ENCODE measurements around the gene CUBN. TPM values are rescaled to one million over a fixed set of nuclear protein-coding genes. Genes with fewer than 3 reads are reported as not detected.

The CUBN gene
- total and polyA plus RNA-seq, 10 of the 15 experiments (the other 5 are each of a cell fraction or from before 2014, with no cell fraction given), result under 0.01 to 0.14 (median 0.02) TPM; not detected in 6

GRCh38 chr10:17166699-17167098 is 37.1 kb upstream of the CUBN start:
- TF ChIP-seq POLR2A (IDR thresholded peaks at IDR 0.05; ENCODE audit: low read depth, low read length), result no peak
- no peak for TF ChIP-seq ZNF24 (IDR thresholded peaks at IDR 0.05)
- no peak for TF ChIP-seq MEF2A (IDR thresholded peaks at IDR 0.05; ENCODE audit: insufficient read depth, low read depth, low read length)
- no peak for TF ChIP-seq E2F8 (IDR thresholded peaks at IDR 0.05; ENCODE audit: low read depth, partially characterized antibody)
- no peak for TF ChIP-seq TCF3 (IDR thresholded peaks at IDR 0.05; ENCODE audit: borderline replicate concordance, insufficient read depth, low read depth, low read length)
- no peak for TF ChIP-seq TCF12 (IDR thresholded peaks at IDR 0.05; ENCODE audit: low read depth, low read length)
- no peak for TF ChIP-seq SMC3 (IDR thresholded peaks at IDR 0.05; ENCODE audit: borderline replicate concordance, low read length)
- no peak for TF ChIP-seq TARDBP (IDR thresholded peaks at IDR 0.05; ENCODE audit: borderline replicate concordance)
- TF ChIP-seq SUPT20H (IDR thresholded peaks at IDR 0.05; ENCODE audit: borderline replicate concordance, control insufficient read depth, low read depth, low read length), result no peak
- TF ChIP-seq MAX (IDR thresholded peaks at IDR 0.05; ENCODE audit: low read depth, low read length), result no peak
- TF ChIP-seq STAT3 (IDR thresholded peaks at IDR 0.05; ENCODE audit: low read depth, low read length), result no peak
- no peak for TF ChIP-seq CHD2 (IDR thresholded peaks at IDR 0.05; ENCODE audit: borderline replicate concordance, low read depth, low read length)
- no peak for TF ChIP-seq MEF2B (IDR thresholded peaks at IDR 0.05; ENCODE audit: partially characterized antibody, poor library complexity, severe bottlenecking)
- TF ChIP-seq MTA2 (IDR thresholded peaks at IDR 0.05; ENCODE audit: low read depth), result no peak
- TF ChIP-seq CHD1 (IDR thresholded peaks at IDR 0.05; ENCODE audit: low read depth, low read length), result no peak
- TF ChIP-seq SREBF2 (IDR thresholded peaks at IDR 0.05; ENCODE audit: low read length), result no peak
- Histone ChIP-seq H2AFZ (ENCODE audit: control insufficient read depth, low read depth, low read length) (no peak overlapping the region), H3K4me2 (ENCODE audit: control insufficient read depth, insufficient read depth) (no peak overlapping the region), H3K9me3 (replicated peaks; ENCODE audit: control insufficient read depth, insufficient read depth, low read length) (no peaks in the 10 kb centered on the region), H3K27ac (ENCODE audit: control insufficient read depth, insufficient read depth) (no peak overlapping the region), H3K79me2 (ENCODE audit: control insufficient read depth, insufficient read depth, low read length) (no peaks in the 10 kb centered on the region), H4K20me1 (ENCODE audit: control insufficient read depth, insufficient read depth) (no peaks in the 10 kb centered on the region), H3K4me1 (ENCODE audit: control insufficient read depth, insufficient read depth, low read length) (no peaks in the 10 kb centered on the region), H3K27me3 (replicated peaks in 1 of 2; ENCODE audit: control insufficient read depth in 2 of 2, insufficient read depth in 2 of 2, low read length in 1 of 2) (no peaks in the 10 kb centered on the region), H3K4me3 (no peak overlapping the region), H3K9ac (ENCODE audit: control insufficient read depth, insufficient read depth, low read length) (no peak overlapping the region), H3K36me3 (ENCODE audit: control insufficient read depth in 2 of 2, insufficient read depth in 2 of 2, low read length in 1 of 2) (no peaks in the 10 kb centered on the region; a peak in 1 of 4 replicates)
- in situ Hi-C loops (cut with MboI) (no loop called here), intact Hi-C loops (cut with micrococcal nuclease; ENCODE audit: unreplicated experiment) (no loop called here)
- FAIRE-seq (no peak), DNase-seq (ENCODE audit: low read depth, low spot score) (no peak), ATAC-seq (no peak)
- POLR2A ChIA-PET, result no interaction called here
- 65% methylated on average over 3 of the region's 3 CpGs for WGBS (ENCODE audit: insufficient coverage, insufficient replicate concordance, low lambda C conversion rate, missing lambda C conversion rate)
- RAD21 ChIA-PET (ENCODE audit: unreplicated experiment), result no interaction called here
- BruUV-seq (replicated peaks), result no TSS peak
- CTCF ChIA-PET, result no interaction called here
- SMC1A ChIA-PET (ENCODE audit: uncharacterized antibody, unreplicated experiment), result interaction anchor here (0.6 kb wide), 1 partner anchor 33 kb away, joined by 3 read pairs; no protein-coding TSS in a partner anchor

Measured in GM12878 (cell line).